Activated CD4-positive, alpha-beta T cell treated with anti-CD3 and anti-CD28 coated beads, Interleukin-10, Interleukin-2, amounts not matched to agents 100 ng/mL and 50 ng/mL, durations not matched to agents 16 hours and 8 hours (primary cell): ENCODE results near the gene RNASEH2A.

Experiments
- DNase-seq: peaks from one replicate; pipeline ENCODE4 v3.0.0-alpha.2; 2020

RNASEH2A gene

GRCh38 chr19:12806242-12807081 lies at the start of gene RNASEH2A:
RNASEH2A (plus strand) TSS chr19:12806584; CDS start chr19:12806674, 90 bp downstream.
- peak; percentile 94 for DNase-seq

GRCh38 chr19:12757544-12758274 lies 48.7 kb upstream of the RNASEH2A start:
- DNase-seq: peak; percentile 72

- no peak for DNase-seq
Observed at GRCh38 chr19:12759686-12760085, 46.7 kb upstream of the RNASEH2A start.

- no peak for DNase-seq
Observed at GRCh38 chr19:12763100-12763499, 43.3 kb upstream of the RNASEH2A start.

GRCh38 chr19:12764698-12765097 lies 41.7 kb upstream of the RNASEH2A start:
- DNase-seq: no peak

GRCh38 chr19:12766051-12766521 lies 40.3 kb upstream of the RNASEH2A start:
- DNase-seq: peak; percentile 75

- no peak for DNase-seq
Observed at GRCh38 chr19:12767150-12767549, 39.2 kb upstream of the RNASEH2A start.

- no peak for DNase-seq
Observed at GRCh38 chr19:12767666-12768065, 38.7 kb upstream of the RNASEH2A start.

- DNase-seq: peak; percentile 76
Observed at GRCh38 chr19:12769689-12770088, 36.7 kb upstream of the RNASEH2A start.

- no peak for DNase-seq
Observed at GRCh38 chr19:12770922-12771321, 35.5 kb upstream of the RNASEH2A start.

- no peak for DNase-seq
Observed at GRCh38 chr19:12772323-12772722, 34.1 kb upstream of the RNASEH2A start.

- DNase-seq: no peak
Observed at GRCh38 chr19:12773571-12773970, 32.8 kb upstream of the RNASEH2A start.

GRCh38 chr19:12774588-12775555 lies 31.5 kb upstream of the RNASEH2A start, which contains the start of gene HOOK2:
HOOK2 (minus strand) TSS chr19:12775552; CDS start chr19:12775449, 103 bp downstream.
- no peak for DNase-seq

- DNase-seq: peak; percentile 89
Observed at GRCh38 chr19:12777217-12778016, 29.0 kb upstream of the RNASEH2A start.

GRCh38 chr19:12778017-12778904 lies 28.1 kb upstream of the RNASEH2A start:
- DNase-seq: peak; percentile 75

GRCh38 chr19:12778905-12779161 lies 27.6 kb upstream of the RNASEH2A start:
- DNase-seq: no peak

GRCh38 chr19:12779162-12779993 lies 27.0 kb upstream of the RNASEH2A start:
- peak; percentile 38 for DNase-seq

- DNase-seq: no peak
Observed at GRCh38 chr19:12782174-12782423, 24.3 kb upstream of the RNASEH2A start.

- peak; percentile 97 for DNase-seq
Observed at GRCh38 chr19:12782424-12783290, 23.7 kb upstream of the RNASEH2A start.
